ENCODE measurements around the gene KLF18. TPM values are rescaled to one million over a fixed set of nuclear protein-coding genes. Genes with fewer than 3 reads are reported as not detected.
A peak's percentile ranks its signal among the peaks of the same experiment; 100 is the strongest.
"Not testable (repeated sequence)": the region's sequence is repeated elsewhere in the genome, so short reads cannot be mapped to it uniquely, and the experiment has no call there.

Gene KLF18
- total RNA-seq, 1 donor from 2014 or later, result not detected

GRCh38 chr1:44120398-44120949, 21.0 kb downstream of the KLF18 start:
- no peak for DNase-seq (ENCODE audit: low read depth in 2 of 2)

DNA sequence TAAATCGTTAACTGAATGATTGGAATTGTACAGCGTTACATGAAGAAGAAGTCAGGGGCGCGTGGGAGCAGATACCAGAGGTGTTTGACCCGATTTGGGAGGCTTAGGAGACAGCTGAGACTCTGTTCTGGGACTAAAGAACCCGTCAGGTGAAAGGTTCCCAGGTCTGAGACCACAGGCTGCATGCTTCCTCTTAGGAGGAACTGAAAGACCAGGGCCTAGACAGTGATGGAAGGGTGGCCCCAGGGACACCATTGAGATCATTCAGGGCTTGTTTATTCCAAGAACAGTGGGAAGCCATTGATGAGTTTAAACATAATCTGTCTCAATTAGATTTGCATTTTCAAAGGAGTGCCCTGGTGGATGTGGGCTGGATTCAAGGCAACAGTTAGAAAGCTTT, 21.9 kb downstream of the KLF18 start:
- no peak for DNase-seq (ENCODE audit: low read depth in 2 of 2)

GRCh38 chr1:44118682-44119081, 22.7 kb downstream of the KLF18 start, which contains the start of gene KLF17:
Gene KLF17 (plus strand): TSS chr1:44118821. CDS start chr1:44118908, 87 bp downstream.
- DNase-seq (ENCODE audit: low read depth in 2 of 2), result no peak

DNA sequence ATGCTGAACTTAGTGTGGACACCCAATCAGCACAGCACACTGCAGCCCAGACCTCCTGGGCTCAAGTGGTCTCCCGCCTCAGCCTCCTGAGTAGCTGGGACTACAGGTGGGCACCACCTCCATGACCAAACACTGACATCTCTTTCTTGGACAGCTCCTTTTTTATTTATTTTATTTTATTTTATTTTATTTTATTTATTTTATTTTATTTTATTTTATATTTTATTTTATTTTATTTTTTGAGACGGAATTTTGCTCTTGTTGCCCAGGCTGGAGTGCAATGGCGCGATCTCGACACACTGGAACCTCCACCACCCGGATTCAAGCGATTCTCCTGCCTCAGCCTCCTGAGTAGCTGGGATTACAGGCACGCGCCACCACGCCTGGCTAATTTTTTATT, 24.2 kb downstream of the KLF18 start:
- DNase-seq (ENCODE audit: low read depth in 2 of 2), result not testable (repeated sequence)

DNA sequence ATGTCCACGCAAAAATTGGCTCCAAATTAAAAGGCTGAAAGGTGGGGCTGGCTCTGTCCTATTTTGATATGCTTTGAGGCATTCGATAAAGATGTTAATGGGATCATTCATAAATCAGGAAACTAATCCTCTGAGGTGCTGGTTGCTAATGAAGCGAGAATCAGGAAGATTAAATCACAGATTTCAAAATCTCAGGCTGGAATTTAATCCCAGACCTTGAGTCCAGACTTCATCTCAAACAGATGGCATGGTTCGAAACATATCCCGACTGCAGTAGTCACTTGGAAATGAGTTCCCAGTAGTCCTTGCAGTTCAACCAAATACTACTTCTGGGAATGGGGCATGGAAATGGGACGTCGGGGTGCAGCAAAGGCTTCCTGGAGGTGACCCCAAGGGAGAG, 27.3 kb downstream of the KLF18 start:
- no peak for DNase-seq (ENCODE audit: low read depth in 2 of 2)

GRCh38 chr1:44113095-44113609, 28.3 kb downstream of the KLF18 start:
- no peak for DNase-seq (ENCODE audit: low read depth in 2 of 2)

GRCh38 chr1:44112486-44112885, 28.9 kb downstream of the KLF18 start:
- no peak for DNase-seq (ENCODE audit: low read depth in 2 of 2)

- DNase-seq (ENCODE audit: low read depth in 2 of 2), result no peak
These were observed 29.6 kb downstream of the KLF18 start for GRCh38 chr1:44111861-44112260.

DNA sequence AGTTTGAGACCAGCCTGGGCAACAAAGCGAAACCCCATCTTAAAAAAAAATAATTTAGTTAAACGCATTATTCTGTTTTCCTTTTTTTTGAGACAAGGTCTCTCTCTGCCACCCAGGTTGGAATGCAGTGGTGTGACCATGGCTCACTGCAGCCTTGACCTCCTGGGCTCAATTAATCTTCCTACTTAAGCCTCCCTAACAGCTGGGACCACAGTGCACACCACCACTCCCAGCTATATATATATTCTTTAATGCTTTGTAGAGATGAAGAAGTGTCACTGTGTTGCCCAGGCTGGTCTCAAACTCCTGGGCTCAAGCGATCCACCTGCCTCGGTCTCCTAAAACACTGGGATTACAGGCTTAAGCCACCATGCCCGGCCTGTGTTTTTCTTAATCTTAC, 30.5 kb downstream of the KLF18 start:
- no peak for DNase-seq (ENCODE audit: low read depth in 2 of 2)

- no peak for DNase-seq (ENCODE audit: low read depth in 2 of 2)
These were observed 32.5 kb downstream of the KLF18 start for GRCh38 chr1:44108971-44109370.

- no peak for DNase-seq (ENCODE audit: low read depth in 2 of 2)
These were observed 33.2 kb downstream of the KLF18 start for GRCh38 chr1:44108241-44108640.

DNA sequence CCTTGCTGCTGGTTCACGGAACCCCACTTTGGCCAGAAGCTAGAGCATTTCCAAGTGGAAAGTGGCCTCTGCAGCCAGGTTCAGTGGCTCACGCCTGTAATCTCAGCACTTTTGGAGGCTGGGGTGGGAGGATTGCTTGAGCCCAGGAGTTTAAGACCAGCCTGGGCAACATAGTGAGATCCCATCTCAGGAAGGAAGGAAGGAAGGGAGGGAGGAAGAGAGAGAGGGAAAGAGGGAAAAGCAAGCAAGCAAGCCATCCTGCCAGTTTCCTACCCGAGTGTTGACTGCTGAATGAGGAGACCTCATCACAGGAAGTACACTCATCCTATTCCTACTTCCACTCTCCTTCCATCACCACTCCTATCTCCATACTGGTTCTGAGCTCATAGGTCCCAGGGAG, 35.6 kb downstream of the KLF18 start:
- DNase-seq (ENCODE audit: low read depth in 2 of 2), result no peak

DNA sequence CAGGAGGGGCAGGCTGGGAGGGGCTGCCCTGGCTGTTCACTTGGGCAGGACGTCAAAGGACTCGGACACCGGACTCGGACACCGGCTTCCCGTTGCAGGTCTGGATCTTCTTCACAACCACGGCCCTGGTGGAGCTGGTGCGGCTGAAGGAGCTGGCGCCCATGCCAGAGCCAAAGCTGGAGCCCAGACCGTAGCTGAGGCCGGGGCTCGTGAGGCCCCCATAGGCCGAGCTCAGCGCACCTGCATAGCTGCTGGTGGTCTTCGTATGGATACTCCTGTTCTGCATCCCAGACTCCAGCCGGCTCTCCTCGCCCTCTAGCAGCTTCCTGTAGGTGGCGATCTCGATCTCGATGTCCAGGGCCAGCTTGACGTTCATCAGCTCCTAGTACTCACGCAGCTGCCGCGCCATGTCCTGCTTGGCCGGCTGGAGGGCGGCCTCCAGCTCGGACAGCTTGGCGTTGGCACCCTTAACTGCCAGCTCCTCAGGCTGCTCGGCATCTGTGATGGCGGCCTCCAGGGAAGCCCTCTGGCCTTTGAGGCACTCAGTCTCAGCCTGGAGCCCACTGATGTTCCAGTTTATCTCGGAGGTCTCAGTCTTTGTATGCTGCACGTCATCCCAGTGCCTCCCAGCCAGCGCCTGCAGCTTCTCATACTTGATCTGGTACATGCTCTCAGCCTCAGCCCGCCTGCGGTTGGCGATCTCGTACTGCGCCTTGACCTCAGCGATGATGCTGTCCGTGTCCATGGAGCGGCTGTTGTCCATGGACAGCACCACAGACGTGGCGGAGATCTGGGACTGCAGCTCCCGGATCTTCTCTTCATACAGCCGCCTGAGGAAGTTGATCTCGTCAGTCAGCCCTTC, 37.9 kb downstream of the KLF18 start:
- DNase-seq (ENCODE audit: low read depth in 2 of 2), result peak in 1 of 2 donors; percentile 28

GRCh38 chr1:44101328-44101727, 40.1 kb downstream of the KLF18 start:
- no peak for DNase-seq (ENCODE audit: low read depth in 2 of 2)

DNA sequence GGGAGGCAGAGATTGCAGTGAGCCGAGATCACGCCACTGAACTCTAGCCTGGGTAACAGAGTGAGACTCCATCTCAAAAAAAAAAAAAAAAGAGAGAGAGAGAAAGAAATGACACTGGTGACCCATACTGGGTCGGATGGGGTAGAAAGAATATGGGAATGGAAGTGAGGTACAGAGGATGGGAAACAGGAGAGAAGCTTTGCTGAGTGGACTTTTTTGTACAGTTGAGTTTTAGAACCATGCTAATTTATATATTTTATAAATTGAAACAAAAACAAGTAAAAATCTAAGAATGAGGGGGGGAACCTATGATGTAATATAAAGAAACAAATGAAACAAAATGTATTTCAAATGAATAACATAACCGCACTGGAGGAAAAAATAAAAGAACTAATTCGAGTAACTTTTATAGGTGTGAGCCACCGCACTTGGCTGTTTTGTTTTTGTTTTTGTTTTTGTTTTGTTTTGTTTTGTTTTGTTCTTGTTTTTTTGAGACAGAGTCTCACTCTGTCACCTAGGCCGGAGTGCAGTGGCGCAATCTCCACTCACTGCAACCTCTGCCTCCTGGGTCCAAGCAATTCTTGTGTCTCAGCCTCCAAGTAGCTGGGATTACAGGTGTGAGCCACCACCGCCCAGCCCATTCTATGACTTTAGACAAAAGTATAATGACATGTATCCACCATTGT, 41.1 kb downstream of the KLF18 start:
- no peak for DNase-seq (ENCODE audit: low read depth in 2 of 2)

- DNase-seq (ENCODE audit: low read depth in 2 of 2), result no peak
These were observed 47.4 kb downstream of the KLF18 start for GRCh38 chr1:44094047-44094446.

DNA sequence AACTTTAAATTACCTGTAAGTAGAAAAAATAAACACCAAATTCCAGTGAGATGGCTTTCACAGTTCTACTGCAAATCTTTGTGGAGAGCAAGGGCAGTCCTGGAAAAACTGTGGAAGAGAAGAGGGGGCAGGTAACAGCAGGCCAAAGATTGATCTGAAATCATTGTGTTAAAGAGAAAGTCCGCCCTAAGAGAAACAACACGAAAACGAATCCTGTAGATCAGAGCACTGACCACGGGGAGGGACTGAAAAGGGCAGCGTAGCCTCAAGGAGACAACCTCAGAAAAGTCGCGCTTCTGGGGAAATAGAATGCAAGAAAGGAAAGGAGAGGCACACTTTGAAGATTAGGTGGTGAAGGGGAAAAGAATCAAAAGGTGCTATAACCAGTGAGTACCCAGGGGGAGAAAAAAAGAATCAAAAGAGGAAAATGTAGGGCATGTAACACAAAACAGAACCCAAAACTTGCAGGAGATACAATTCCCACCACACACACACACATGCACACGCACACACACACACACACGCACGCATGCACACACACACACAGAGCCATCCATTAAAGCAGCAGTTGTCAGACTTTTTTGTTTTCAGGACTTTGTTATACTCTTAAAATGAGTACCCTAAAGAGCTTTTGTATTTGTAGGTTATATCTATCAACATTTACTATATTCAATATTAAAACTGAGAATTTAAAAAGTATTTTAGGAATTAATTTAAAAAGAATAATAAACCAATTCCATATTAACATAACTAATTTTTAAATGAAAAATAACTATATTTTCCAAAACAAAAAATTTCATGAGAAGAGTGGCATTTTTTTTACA, 50.8 kb downstream of the KLF18 start:
- DNase-seq (ENCODE audit: low read depth in 2 of 2), result no peak

DNA sequence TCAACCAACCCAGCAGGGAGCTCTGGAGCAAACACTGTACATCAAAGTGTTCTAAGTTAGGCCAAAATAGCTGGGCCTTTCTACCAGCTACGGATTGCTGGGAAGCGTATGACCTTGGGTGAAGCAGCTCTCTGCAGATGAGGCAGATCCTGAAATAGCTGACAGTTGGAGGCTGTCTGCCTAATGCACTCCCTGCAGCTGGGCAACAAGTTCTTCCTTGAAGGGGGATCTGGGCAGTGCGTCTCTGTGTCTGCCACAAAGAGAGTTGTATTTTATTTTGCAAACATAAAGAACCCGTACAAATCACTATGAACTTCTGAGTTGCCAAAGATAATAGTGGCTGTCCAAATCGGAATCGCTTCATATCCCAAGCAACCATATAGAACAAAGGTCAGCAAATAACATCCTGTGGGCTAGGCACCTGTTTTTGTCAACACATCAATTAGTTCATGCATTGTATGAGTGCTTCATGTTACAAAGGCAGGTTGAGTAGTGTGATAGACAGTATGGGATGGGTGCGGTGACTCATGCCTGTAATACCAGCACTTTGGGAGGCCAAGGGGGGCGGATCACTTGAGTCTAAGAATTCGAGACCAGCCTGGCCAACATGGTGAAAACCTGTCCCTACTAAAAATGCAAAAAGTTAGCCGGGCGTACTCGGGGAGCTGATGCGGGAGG, 51.9 kb downstream of the KLF18 start:
- peak; percentile 22 to 88 for DNase-seq (ENCODE audit: low read depth in 2 of 2)

All from lung microvascular endothelial cell (primary cell).